HL-60 (cell line): Measurements from ENCODE around the gene TTC33.
A peak's percentile ranks its signal among the peaks of the same experiment; 100 is the strongest.

Source experiments
- DNase-seq, 2 experiments: peaks; one replicate each; pipeline ENCODE4 v3.0.0-alpha.2; 2010 to 2020; ENCODE audit warnings: low read depth in 1 of 2, low spot score in 1 of 2
- H3K27ac ChIP-seq: fragments of 250-450 bp; sonication (Bioruptor Pico); replicated peaks from 2 replicates; pipeline ENCODE4 v1.5.1; 2020; ENCODE audit warnings: mild to moderate bottlenecking, moderate library complexity
- H3K27me3 ChIP-seq: fragments of 250-450 bp; sonication (Bioruptor Pico); 2 replicates; pipeline ENCODE4 v1.5.1; 2021; ENCODE audit warnings: mild to moderate bottlenecking, moderate library complexity; ENCODE audit not compliant: insufficient read depth, poor library complexity, severe bottlenecking
- H3K4me3 ChIP-seq: replicated peaks from 2 replicates; pipeline ENCODE4 v1.5.1; 2011; ENCODE audit warnings: mild to moderate bottlenecking, control low read depth, low read length; ENCODE audit not compliant: insufficient read depth
- CTCF ChIP-seq: IDR thresholded peaks from one replicate; pipeline ENCODE4 v1.5.1; 2011; ENCODE audit warnings: low read length, control low read depth, inconsistent platforms; ENCODE audit not compliant: insufficient read depth
- GABPA ChIP-seq: IDR thresholded peaks from 2 replicates; pipeline ENCODE4 v1.6.1; 2012; ENCODE audit warnings: low read depth
- POLR2AphosphoS5 ChIP-seq: IDR thresholded peaks from 2 replicates; pipeline ENCODE4 v1.6.1; 2012; ENCODE audit warnings: low read depth
- SPI1 ChIP-seq: IDR thresholded peaks from 2 replicates; pipeline ENCODE4 v1.6.1; 2012; ENCODE audit warnings: low read depth, mild to moderate bottlenecking, borderline replicate concordance
- TF ChIP-seq, protein P1 (sequence below): IDR thresholded peaks from 2 replicates; pipeline ENCODE4 v1.6.1; 2012; ENCODE audit warnings: low read depth; ENCODE audit not compliant: insufficient replicate concordance

Gene TTC33

DNA sequence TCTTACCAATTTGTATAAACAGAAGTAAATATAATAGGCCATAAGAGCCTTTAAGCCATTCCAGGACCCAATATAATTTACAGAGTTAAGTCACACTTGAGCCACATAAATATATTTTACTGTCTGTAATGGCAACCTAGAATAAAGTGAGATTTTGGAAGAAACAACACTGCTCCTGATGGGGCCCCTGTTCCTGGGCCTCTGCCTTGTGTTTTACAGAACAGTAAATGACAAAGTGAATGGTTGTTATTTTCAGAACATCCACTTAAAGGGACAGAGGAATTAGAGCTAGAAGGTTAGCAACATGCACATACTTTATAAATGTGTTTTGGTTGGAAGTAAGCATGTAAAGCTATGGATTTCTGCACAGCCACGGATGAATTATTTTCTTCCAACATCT lies 72.5 kb downstream of the TTC33 start:
- peak overlapping the region; percentile 74 for H3K4me3 ChIP-seq

DNA sequence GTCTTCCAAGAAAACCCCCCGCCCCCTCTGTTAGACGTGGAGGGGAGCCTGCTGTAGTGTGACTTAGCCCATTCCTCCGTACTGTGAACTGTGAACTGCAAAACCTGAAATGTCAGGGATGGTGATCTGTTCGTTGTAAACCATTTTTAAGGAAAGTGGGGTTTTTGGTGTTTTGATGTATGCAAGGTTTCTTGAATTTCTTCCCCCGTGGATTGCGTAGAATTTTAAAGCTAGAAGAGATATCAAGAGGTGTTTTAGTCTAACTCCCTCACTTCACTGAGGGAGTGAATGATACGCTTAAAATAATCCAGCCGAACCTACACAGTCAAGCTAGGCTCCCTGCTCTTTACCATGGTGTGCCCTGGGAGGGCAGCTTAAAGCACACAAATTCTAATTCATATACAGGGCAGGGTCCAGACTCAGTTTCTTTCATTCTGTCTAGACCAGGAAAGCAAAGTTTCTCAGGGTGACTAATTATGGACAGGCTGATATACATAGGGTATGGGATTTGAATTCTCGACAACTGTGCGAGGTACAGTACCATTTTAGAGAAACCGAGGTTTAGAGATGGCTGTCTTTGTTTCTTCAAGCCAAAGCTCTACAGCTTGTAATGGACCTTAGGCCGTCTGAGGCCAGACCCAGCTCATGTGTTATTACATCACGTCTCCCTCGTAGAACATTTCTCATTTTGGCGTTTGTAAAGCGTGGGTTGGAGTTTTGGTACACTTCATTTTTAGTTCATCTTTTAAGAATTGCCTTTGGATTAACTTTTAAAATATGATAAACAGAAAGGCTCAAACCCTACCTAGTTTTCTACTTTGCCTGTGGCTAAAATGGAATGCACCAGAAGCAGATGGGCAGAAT lies 73.4 kb downstream of the TTC33 start:
- H3K27me3 ChIP-seq, result no peaks in the 10 kb centered on the region
- TF ChIP-seq SPI1 (no peak), CTCF (no peak), POLR2AphosphoS5 (no peak), GABPA (no peak)
- TF ChIP-seq, protein P1, sequence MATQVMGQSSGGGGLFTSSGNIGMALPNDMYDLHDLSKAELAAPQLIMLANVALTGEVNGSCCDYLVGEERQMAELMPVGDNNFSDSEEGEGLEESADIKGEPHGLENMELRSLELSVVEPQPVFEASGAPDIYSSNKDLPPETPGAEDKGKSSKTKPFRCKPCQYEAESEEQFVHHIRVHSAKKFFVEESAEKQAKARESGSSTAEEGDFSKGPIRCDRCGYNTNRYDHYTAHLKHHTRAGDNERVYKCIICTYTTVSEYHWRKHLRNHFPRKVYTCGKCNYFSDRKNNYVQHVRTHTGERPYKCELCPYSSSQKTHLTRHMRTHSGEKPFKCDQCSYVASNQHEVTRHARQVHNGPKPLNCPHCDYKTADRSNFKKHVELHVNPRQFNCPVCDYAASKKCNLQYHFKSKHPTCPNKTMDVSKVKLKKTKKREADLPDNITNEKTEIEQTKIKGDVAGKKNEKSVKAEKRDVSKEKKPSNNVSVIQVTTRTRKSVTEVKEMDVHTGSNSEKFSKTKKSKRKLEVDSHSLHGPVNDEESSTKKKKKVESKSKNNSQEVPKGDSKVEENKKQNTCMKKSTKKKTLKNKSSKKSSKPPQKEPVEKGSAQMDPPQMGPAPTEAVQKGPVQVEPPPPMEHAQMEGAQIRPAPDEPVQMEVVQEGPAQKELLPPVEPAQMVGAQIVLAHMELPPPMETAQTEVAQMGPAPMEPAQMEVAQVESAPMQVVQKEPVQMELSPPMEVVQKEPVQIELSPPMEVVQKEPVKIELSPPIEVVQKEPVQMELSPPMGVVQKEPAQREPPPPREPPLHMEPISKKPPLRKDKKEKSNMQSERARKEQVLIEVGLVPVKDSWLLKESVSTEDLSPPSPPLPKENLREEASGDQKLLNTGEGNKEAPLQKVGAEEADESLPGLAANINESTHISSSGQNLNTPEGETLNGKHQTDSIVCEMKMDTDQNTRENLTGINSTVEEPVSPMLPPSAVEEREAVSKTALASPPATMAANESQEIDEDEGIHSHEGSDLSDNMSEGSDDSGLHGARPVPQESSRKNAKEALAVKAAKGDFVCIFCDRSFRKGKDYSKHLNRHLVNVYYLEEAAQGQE, result peak; percentile 26
- H3K4me3 ChIP-seq, result peak overlapping the region; percentile 74
- peak in 1 of 2 experiments; percentile 27 for DNase-seq
- peak overlapping the region; percentile 95 for H3K27ac ChIP-seq

More for the DNA sequence above, 72.5 kb downstream of the TTC33 start:
- Histone ChIP-seq H3K27me3 (no peaks in the 10 kb centered on the region), H3K27ac (peak overlapping the region; percentile 95)
- TF ChIP-seq, protein P1, result no peak
- TF ChIP-seq CTCF, result no peak
- no peak for TF ChIP-seq SPI1
- TF ChIP-seq POLR2AphosphoS5, result no peak
- no peak for TF ChIP-seq GABPA
- DNase-seq, result no peak

DNA sequence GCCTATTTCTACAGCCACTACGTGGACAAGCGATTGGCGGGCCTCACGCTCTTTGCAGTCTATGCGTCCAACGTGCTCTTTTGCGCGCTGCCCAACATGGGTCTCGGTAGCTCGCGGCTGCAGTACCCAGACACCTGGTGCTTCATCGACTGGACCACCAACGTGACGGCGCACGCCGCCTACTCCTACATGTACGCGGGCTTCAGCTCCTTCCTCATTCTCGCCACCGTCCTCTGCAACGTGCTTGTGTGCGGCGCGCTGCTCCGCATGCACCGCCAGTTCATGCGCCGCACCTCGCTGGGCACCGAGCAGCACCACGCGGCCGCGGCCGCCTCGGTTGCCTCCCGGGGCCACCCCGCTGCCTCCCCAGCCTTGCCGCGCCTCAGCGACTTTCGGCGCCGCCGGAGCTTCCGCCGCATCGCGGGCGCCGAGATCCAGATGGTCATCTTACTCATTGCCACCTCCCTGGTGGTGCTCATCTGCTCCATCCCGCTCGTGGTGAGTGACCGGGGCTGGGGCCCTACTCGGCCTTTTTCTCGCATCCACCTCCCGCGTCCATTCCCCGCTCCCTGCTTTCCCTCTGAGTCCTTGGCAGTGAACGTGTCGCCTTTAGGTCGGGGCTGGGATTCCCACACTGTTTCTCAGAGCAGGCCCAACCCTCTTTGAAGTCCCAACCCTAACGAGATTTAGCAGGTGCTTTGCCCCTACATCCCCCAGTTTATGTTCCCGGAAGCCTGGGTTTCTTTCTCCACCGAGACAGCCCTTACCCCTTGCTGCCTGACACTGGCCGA lies 74.2 kb downstream of the TTC33 start:
- Histone ChIP-seq H3K27ac (peak overlapping the region; percentile 95), H3K27me3 (no peaks in the 10 kb centered on the region), H3K4me3 (peak overlapping the region; percentile 74)
- DNase-seq, result peak in 1 of 2 experiments; percentile 69
- TF ChIP-seq, protein P1, result no peak
- TF ChIP-seq SPI1, result peak; percentile 6; the same call in 1 of the 2 replicates
- no peak for TF ChIP-seq CTCF
- TF ChIP-seq GABPA, result no peak
- peak; percentile 72 for TF ChIP-seq POLR2AphosphoS5
